ENCODE results near the gene ISX. TPM values are rescaled to one million over a fixed set of nuclear protein-coding genes. Genes with fewer than 3 reads are reported as not detected.

Gene ISX
- total and polyA plus RNA-seq, 2 of the 13 experiments (the other 11 are each of a cell fraction or from before 2014, with no cell fraction given): 1.4 to 1.8 TPM

- peaks cover 1 to 2% of the 10 kb centered on the region in 2 experiments; a peak in 3 of 5 replicates for H3K27me3 ChIP-seq (ENCODE audit: control insufficient read depth in 1 of 2, insufficient read depth in 2 of 2, low read length in 2 of 2)
- no peak overlapping the region for H3K9ac ChIP-seq (ENCODE audit: insufficient read depth, low read depth, low read length)
- no peak overlapping the region for H3K27ac ChIP-seq (ENCODE audit: extremely low read length, insufficient read depth, low read length)
- H3K4me3 ChIP-seq (replicated peaks in 1 of 3; ENCODE audit: insufficient read depth in 1 of 3, low read depth in 2 of 3, low read length in 3 of 3): no peak overlapping the region
- DNase-seq (ENCODE audit: low spot score) (no peak), FAIRE-seq (no peak), ATAC-seq (no peak)
- no peaks in the 10 kb centered on the region for H4K20me1 ChIP-seq (ENCODE audit: insufficient read depth, low read length)
- TF ChIP-seq ZBTB1 (CRISPR knock-in tag; IDR thresholded peaks at IDR 0.05; ENCODE audit: borderline replicate concordance): no peak
- no peak for TF ChIP-seq ZFP90 (CRISPR knock-in tag; IDR thresholded peaks at IDR 0.05; ENCODE audit: borderline replicate concordance)
- no peak for TF ChIP-seq TAF1 (CRISPR knock-in tag; IDR thresholded peaks at IDR 0.05)
- no peak for TF ChIP-seq GZF1 (CRISPR knock-in tag; IDR thresholded peaks at IDR 0.05)
- no peak for TF ChIP-seq SNAPC2 (CRISPR knock-in tag; IDR thresholded peaks at IDR 0.05)
- no peak for TF ChIP-seq CTCF (CRISPR knock-in tag; IDR thresholded peaks at IDR 0.05)
- no peak for TF ChIP-seq ZNF101 (CRISPR knock-in tag; IDR thresholded peaks at IDR 0.05; ENCODE audit: borderline replicate concordance, low read depth)
- TF ChIP-seq SYNCRIP (IDR thresholded peaks at IDR 0.05; ENCODE audit: insufficient read depth, low read depth, low read length): no peak
- no peak for TF ChIP-seq GTF2F1 (IDR thresholded peaks at IDR 0.05; ENCODE audit: low read length)
- in situ Hi-C loops (cut with HindIII; ENCODE audit: extremely low pct_ligation_motif_present, low pct_unique_long_range_greater_than_20kb) (no loop called here), intact Hi-C loops (cut with micrococcal nuclease; ENCODE audit: unreplicated experiment) (no loop called here)
- H3K79me2 ChIP-seq (ENCODE audit: insufficient read depth, low read length): no peaks in the 10 kb centered on the region
- H3K9me3 ChIP-seq (ENCODE audit: low read length): no peaks in the 10 kb centered on the region
- no peaks in the 10 kb centered on the region for H3K36me3 ChIP-seq (replicated peaks in 1 of 2; ENCODE audit: control insufficient read depth in 1 of 2, insufficient read depth in 2 of 2, low read length in 2 of 2)
- WGBS (ENCODE audit: low lambda C conversion rate): 16% methylated on average over 3 of the region's 3 CpGs
- ChIA-PET POLR2A (no interaction called here), CTCF (ENCODE audit: low intra/inter-chr PET ratio, low total read pairs) (no interaction called here)
- H2AFZ ChIP-seq (ENCODE audit: low read length): no peak overlapping the region
- H3K4me1 ChIP-seq (ENCODE audit: insufficient read depth, low read length): no peaks in the 10 kb centered on the region
- BruUV-seq (replicated peaks): no TSS peak
- no peak overlapping the region for H3K4me2 ChIP-seq (ENCODE audit: low read depth, low read length)
Observed at GRCh38 chr22:35098921-35099320, 33.0 kb downstream of the ISX start.
